ENCODE data around the gene EFHC2.

EFHC2 gene

DNA sequence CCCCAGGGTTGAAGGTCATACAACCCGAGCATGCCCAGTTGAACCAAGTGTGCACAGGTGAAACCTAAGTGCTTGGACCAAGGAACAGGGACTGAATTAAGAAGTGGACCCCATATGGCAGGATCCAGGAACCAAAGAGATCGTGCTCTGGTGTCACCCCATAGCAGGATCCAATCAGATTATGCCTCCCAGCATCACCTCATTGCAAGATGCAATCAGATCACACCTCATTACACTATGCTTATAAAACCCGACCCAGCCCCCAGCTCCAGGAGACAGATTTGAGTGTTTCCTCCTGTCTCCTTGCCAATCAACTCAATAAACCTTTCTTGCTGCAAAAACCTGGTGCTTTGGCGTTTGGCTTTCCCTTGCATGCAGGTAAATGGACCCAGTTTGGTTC is 37.6 kb downstream of the EFHC2 start (continued):
- no peak for TF ChIP-seq SP3 (tag by site-specific recombination; IDR thresholded peaks at IDR 0.05)
- TF ChIP-seq ZNF654 (tag by site-specific recombination; IDR thresholded peaks at IDR 0.05; ENCODE audit: low read depth): no peak
- no peak for TF ChIP-seq ZNF366 (tag by site-specific recombination; conservative IDR thresholded peaks at IDR 0.05)

GRCh38 chrX:44303119-44303518 is 40.4 kb downstream of the EFHC2 start:
- ChIA-PET POLR2A (no interaction called here), CTCF (interaction anchor here (0.7 to 1.9 kb wide), 5 partner anchors 25 to 344 kb away, joined by 3 to 8 read pairs (median 3); no protein-coding TSS in a partner anchor)

GRCh38 chrX:44299177-44299576 is 44.3 kb downstream of the EFHC2 start:
- TF ChIP-seq KLF16 (tag by site-specific recombination; IDR thresholded peaks at IDR 0.05) (no peak), WT1 (tag by site-specific recombination; IDR thresholded peaks at IDR 0.05) (no peak), ZBTB8A (tag by site-specific recombination; IDR thresholded peaks at IDR 0.05) (no peak), ZNF792 (tag by site-specific recombination; IDR thresholded peaks at IDR 0.05) (no peak), HOXD13 (CRISPR knock-in tag; IDR thresholded peaks at IDR 0.05; ENCODE audit: borderline replicate concordance) (no peak), SP7 (tag by site-specific recombination; IDR thresholded peaks at IDR 0.05) (no peak), ZNF473 (tag by site-specific recombination; IDR thresholded peaks at IDR 0.05) (no peak), ZNF2 (tag by site-specific recombination; IDR thresholded peaks at IDR 0.05) (no peak), ZNF510 (tag by site-specific recombination; IDR thresholded peaks at IDR 0.05; ENCODE audit: insufficient replicate concordance) (no peak), ZFP69B (tag by site-specific recombination; IDR thresholded peaks at IDR 0.05) (no peak), ZNF112 (tag by site-specific recombination; IDR thresholded peaks at IDR 0.05) (no peak), GLI4 (tag by site-specific recombination; IDR thresholded peaks at IDR 0.05) (no peak)
- TF ChIP-seq, protein P1, sequence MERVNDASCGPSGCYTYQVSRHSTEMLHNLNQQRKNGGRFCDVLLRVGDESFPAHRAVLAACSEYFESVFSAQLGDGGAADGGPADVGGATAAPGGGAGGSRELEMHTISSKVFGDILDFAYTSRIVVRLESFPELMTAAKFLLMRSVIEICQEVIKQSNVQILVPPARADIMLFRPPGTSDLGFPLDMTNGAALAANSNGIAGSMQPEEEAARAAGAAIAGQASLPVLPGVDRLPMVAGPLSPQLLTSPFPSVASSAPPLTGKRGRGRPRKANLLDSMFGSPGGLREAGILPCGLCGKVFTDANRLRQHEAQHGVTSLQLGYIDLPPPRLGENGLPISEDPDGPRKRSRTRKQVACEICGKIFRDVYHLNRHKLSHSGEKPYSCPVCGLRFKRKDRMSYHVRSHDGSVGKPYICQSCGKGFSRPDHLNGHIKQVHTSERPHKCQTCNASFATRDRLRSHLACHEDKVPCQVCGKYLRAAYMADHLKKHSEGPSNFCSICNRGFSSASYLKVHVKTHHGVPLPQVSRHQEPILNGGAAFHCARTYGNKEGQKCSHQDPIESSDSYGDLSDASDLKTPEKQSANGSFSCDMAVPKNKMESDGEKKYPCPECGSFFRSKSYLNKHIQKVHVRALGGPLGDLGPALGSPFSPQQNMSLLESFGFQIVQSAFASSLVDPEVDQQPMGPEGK (tag by site-specific recombination; IDR thresholded peaks at IDR 0.05): no peak
- TF ChIP-seq, protein P2, sequence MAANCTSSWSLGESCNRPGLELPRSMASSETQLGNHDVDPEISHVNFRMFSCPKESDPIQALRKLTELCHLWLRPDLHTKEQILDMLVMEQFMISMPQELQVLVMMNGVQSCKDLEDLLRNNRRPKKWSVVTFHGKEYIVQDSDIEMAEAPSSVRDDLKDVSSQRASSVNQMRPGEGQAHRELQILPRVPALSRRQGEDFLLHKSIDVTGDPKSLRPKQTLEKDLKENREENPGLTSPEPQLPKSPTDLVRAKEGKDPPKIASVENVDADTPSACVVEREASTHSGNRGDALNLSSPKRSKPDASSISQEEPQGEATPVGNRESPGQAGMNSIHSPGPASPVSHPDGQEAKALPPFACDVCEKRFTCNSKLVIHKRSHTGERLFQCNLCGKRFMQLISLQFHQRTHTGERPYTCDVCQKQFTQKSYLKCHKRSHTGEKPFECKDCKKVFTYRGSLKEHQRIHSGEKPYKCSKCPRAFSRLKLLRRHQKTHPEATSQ (tag by site-specific recombination; IDR thresholded peaks at IDR 0.05): no peak
- Histone ChIP-seq H3K36me3 (ENCODE audit: control insufficient read depth in 2 of 2, insufficient read depth in 1 of 2, low read length in 2 of 2) (no peaks in the 10 kb centered on the region), H3K4me1 (ENCODE audit: control insufficient read depth, insufficient read depth, low read length) (no peaks in the 10 kb centered on the region), H3K27ac (ENCODE audit: extremely low read depth, low read depth, low read length) (no peak overlapping the region), H3K9me3 (ENCODE audit: control insufficient read depth, insufficient read depth, low read depth, low read length) (no peaks in the 10 kb centered on the region), H3K4me3 (ENCODE audit: low read depth, low read length) (no peak overlapping the region)
- CTCF ChIA-PET: no interaction called here
- POLR2A ChIA-PET: no interaction called here

More at GRCh38 chrX:44303119-44303518, 40.4 kb downstream of the EFHC2 start:
- Histone ChIP-seq H3K9me3 (ENCODE audit: control insufficient read depth, insufficient read depth, low read depth, low read length) (no peaks in the 10 kb centered on the region), H3K4me3 (ENCODE audit: low read depth, low read length) (no peak overlapping the region), H3K36me3 (ENCODE audit: control insufficient read depth in 2 of 2, insufficient read depth in 1 of 2, low read length in 2 of 2) (no peaks in the 10 kb centered on the region), H3K4me1 (ENCODE audit: control insufficient read depth, insufficient read depth, low read length) (peaks cover 6% of the 10 kb centered on the region), H3K27ac (ENCODE audit: extremely low read depth, low read depth, low read length) (no peak overlapping the region)
- no peak for TF ChIP-seq ZNF175 (tag by site-specific recombination; IDR thresholded peaks at IDR 0.05)
- no peak for TF ChIP-seq ZNF837 (tag by site-specific recombination; IDR thresholded peaks at IDR 0.05)
- TF ChIP-seq, protein P3, sequence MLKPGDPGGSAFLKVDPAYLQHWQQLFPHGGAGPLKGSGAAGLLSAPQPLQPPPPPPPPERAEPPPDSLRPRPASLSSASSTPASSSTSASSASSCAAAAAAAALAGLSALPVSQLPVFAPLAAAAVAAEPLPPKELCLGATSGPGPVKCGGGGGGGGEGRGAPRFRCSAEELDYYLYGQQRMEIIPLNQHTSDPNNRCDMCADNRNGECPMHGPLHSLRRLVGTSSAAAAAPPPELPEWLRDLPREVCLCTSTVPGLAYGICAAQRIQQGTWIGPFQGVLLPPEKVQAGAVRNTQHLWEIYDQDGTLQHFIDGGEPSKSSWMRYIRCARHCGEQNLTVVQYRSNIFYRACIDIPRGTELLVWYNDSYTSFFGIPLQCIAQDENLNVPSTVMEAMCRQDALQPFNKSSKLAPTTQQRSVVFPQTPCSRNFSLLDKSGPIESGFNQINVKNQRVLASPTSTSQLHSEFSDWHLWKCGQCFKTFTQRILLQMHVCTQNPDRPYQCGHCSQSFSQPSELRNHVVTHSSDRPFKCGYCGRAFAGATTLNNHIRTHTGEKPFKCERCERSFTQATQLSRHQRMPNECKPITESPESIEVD (tag by site-specific recombination; IDR thresholded peaks at IDR 0.05): no peak
- TF ChIP-seq, protein P4, sequence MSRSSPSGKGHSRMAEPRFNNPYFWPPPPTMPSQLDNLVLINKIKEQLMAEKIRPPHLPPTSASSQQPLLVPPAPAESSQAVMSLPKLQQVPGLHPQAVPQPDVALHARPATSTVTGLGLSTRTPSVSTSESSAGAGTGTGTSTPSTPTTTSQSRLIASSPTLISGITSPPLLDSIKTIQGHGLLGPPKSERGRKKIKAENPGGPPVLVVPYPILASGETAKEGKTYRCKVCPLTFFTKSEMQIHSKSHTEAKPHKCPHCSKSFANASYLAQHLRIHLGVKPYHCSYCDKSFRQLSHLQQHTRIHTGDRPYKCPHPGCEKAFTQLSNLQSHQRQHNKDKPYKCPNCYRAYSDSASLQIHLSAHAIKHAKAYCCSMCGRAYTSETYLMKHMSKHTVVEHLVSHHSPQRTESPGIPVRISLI (tag by site-specific recombination; IDR thresholded peaks at IDR 0.05): no peak
- TF ChIP-seq REPIN1 (tag by site-specific recombination; IDR thresholded peaks at IDR 0.05; ENCODE audit: low read depth): no peak
- no peak for TF ChIP-seq ZNF274 (IDR thresholded peaks at IDR 0.05; ENCODE audit: low read length)
- no peak for TF ChIP-seq ZNF274 (tag by site-specific recombination; IDR thresholded peaks at IDR 0.05; ENCODE audit: borderline replicate concordance)
- no peak for TF ChIP-seq TRIM28 (IDR thresholded peaks at IDR 0.05; ENCODE audit: borderline replicate concordance, low read length)

Measured in HEK293 (cell line).